ENCODE results near the gene NAALADL1.

- TF ChIP-seq CTCF (IDR thresholded peaks at IDR 0.05): no peak
- TF ChIP-seq POLR2A (IDR thresholded peaks at IDR 0.05): no peak
- TF ChIP-seq POLR2AphosphoS5 (IDR thresholded peaks at IDR 0.05): no peak
These were observed 31.3 kb upstream of the NAALADL1 start for GRCh38 chr11:65089621-65090020.

All from sigmoid colon (tissue), 4 donors.